HepG2 (cell line): ENCODE measurements around the gene TRIO. TPM values are rescaled to one million over a fixed set of nuclear protein-coding genes. Genes with fewer than 3 reads are reported as not detected.

Source experiments
- ATAC-seq: fragments of 200-7000 bp; cut with Tn5 transposase; 3 replicates; pipeline ENCODE4 v1.9.1; 2020; ENCODE audit warnings: mild to moderate bottlenecking, moderate library complexity
- BruUV-seq: library from RNA; stranded (reverse); fragments of 400-500 nt; replicated peaks from 2 replicates; lab custom pipeline; 2021; lab: Mats Ljungman, UMichigan
- CTCF ChIA-PET: fragments of 300-600 bp; formaldehyde crosslinking; extraction: SDS; loops from one replicate; lab custom pipeline; 2021; ENCODE audit warnings: low total read pairs, inconsistent platforms, low intra/inter-chr PET ratio; lab: Yijun Ruan, JAX
- POLR2A ChIA-PET: fragments of 350-600 bp; sonication (Branson Sonifier 250); formaldehyde crosslinking; loops from one replicate; lab custom pipeline; 2020; ENCODE audit warnings: antibody characterized with exemption, inconsistent platforms; lab: Yijun Ruan, JAX
- DNase-seq: peaks from one replicate; pipeline ENCODE4 v3.0.0-alpha.2; 2015; ENCODE audit warnings: low spot score
- FAIRE-seq: peaks from 3 replicates; lab custom pipeline; 2011; peaks lifted over from hg19 to GRCh38; lab: Jason Lieb, UNC
- H2AFZ ChIP-seq: one replicate; pipeline ENCODE4 v1.6.1; 2011; ENCODE audit warnings: low read length, inconsistent platforms
- H3K27ac ChIP-seq: fragments of 300-600 bp; 3 replicates; pipeline ENCODE4 v1.8.0; 2011; ENCODE audit warnings: mixed run types, mild to moderate bottlenecking, mixed read lengths, low read length, inconsistent platforms; ENCODE audit not compliant: insufficient read depth; ENCODE audit errors: extremely low read length
- H3K27me3 ChIP-seq, 2 experiments: fragments of 200-600 bp in 1 of 2; 2 replicates in 1 of 2; 3 replicates in 1 of 2; pipeline versions ENCODE4 v1.6.0 to v1.8.0; 2011; ENCODE audit warnings: low read length in 2 of 2, mild to moderate bottlenecking in 2 of 2, moderate library complexity in 2 of 2, inconsistent platforms in 1 of 2; ENCODE audit not compliant: insufficient read depth in 2 of 2, control insufficient read depth in 1 of 2
- H3K36me3 ChIP-seq, 2 experiments: fragments of 200-600 bp in 1 of 2; replicated peaks in 1 of 2; 2 replicates in 1 of 2; 3 replicates in 1 of 2; pipeline versions ENCODE4 v1.5.1 to v1.8.0; 2011; ENCODE audit warnings: low read length in 2 of 2, inconsistent platforms in 1 of 2; ENCODE audit not compliant: insufficient read depth in 2 of 2, control insufficient read depth in 1 of 2
- H3K4me1 ChIP-seq: 2 replicates; pipeline ENCODE4 v1.5.1; 2012; ENCODE audit warnings: low read length, inconsistent platforms; ENCODE audit not compliant: insufficient read depth
- H3K4me2 ChIP-seq: 2 replicates; pipeline ENCODE4 v1.6.0; 2011; ENCODE audit warnings: low read depth, low read length, inconsistent platforms
- H3K4me3 ChIP-seq, 3 experiments: fragments of 200-600 bp in 1 of 3; sonication (generic), shearing (Covaris generic) in 1 of 3; replicated peaks in 1 of 3; 2 replicates each; pipeline ENCODE4 v1.5.1; 2011 to 2016; ENCODE audit warnings: low read length in 3 of 3, inconsistent platforms in 2 of 3, low read depth in 2 of 3, mild to moderate bottlenecking in 2 of 3, control low read depth in 1 of 3, mixed read lengths in 1 of 3; ENCODE audit not compliant: insufficient read depth in 1 of 3
- H3K79me2 ChIP-seq: one replicate; pipeline ENCODE4 v1.6.1; 2011; ENCODE audit warnings: low read length, inconsistent platforms; ENCODE audit not compliant: insufficient read depth
- H3K9ac ChIP-seq: 2 replicates; pipeline ENCODE4 v1.6.0; 2011; ENCODE audit warnings: mild to moderate bottlenecking, low read depth, low read length, inconsistent platforms; ENCODE audit not compliant: insufficient read depth
- H3K9me3 ChIP-seq: 2 replicates; pipeline ENCODE4 v1.5.1; 2012; ENCODE audit warnings: mild to moderate bottlenecking, low read length
- H4K20me1 ChIP-seq: 2 replicates; pipeline ENCODE4 v1.6.0; 2011; ENCODE audit warnings: inconsistent platforms, mild to moderate bottlenecking, low read length, moderate library complexity; ENCODE audit not compliant: insufficient read depth
- CREM ChIP-seq, 2 experiments: sonication (generic) in 1 of 2; formaldehyde crosslinking in 1 of 2; IDR thresholded peaks; 2 replicates each; pipeline versions ENCODE4 v1.4.0 to v1.6.1; 2016 to 2020; ENCODE audit warnings: antibody characterized with exemption in 1 of 2, mild to moderate bottlenecking in 1 of 2, missing genetic modification reagents in 1 of 2
- ETV5 ChIP-seq: IDR thresholded peaks from 2 replicates; pipeline ENCODE4 v1.6.1; 2018; ENCODE audit warnings: missing biosample characterization, missing genetic modification reagents, inconsistent platforms, borderline replicate concordance
- FOXO1 ChIP-seq: sonication (generic); formaldehyde crosslinking; IDR thresholded peaks from 2 replicates; pipeline ENCODE4 v1.4.0; 2020; ENCODE audit warnings: missing genetic modification reagents
- FOXP1 ChIP-seq, 2 experiments: fragments of 450-650 bp in 1 of 2; IDR thresholded peaks; 2 replicates each; pipeline ENCODE4 v1.6.1; 2017 to 2018; ENCODE audit warnings: antibody characterized with exemption in 1 of 2
- GTF3A ChIP-seq: sonication (generic); formaldehyde crosslinking; conservative IDR thresholded peaks from 2 replicates; pipeline ENCODE4 v1.4.0; 2020; ENCODE audit warnings: mild to moderate bottlenecking, missing genetic modification reagents
- NCOR1 ChIP-seq: fragments of 200-600 bp; sonication (generic); IDR thresholded peaks from 2 replicates; pipeline ENCODE4 v1.7.0; 2017; ENCODE audit warnings: antibody characterized with exemption, low read length, borderline replicate concordance
- RAD51 ChIP-seq: fragments of 450-650 bp; IDR thresholded peaks from 2 replicates; pipeline ENCODE4 v1.6.1; 2016; ENCODE audit warnings: borderline replicate concordance
- ZBTB38 ChIP-seq: sonication (generic); formaldehyde crosslinking; IDR thresholded peaks from 2 replicates; pipeline ENCODE4 v1.5.1; 2020; ENCODE audit warnings: mild to moderate bottlenecking, missing genetic modification reagents
- ZFP82 ChIP-seq: sonication (generic); formaldehyde crosslinking; IDR thresholded peaks from 2 replicates; pipeline ENCODE4 v1.5.1; 2020; ENCODE audit warnings: mild to moderate bottlenecking, missing genetic modification reagents, borderline replicate concordance
- ZMYM3 ChIP-seq: sonication (generic); formaldehyde crosslinking; IDR thresholded peaks from 2 replicates; pipeline ENCODE4 v1.5.1; 2020; ENCODE audit warnings: mild to moderate bottlenecking, missing genetic modification reagents
- ZNF331 ChIP-seq: sonication (generic); formaldehyde crosslinking; IDR thresholded peaks from 2 replicates; pipeline ENCODE4 v1.4.0; 2020; ENCODE audit warnings: missing genetic modification reagents
- ZNF552 ChIP-seq: sonication (generic); formaldehyde crosslinking; IDR thresholded peaks from 2 replicates; pipeline ENCODE4 v1.9.0; 2022; ENCODE audit warnings: missing genetic modification reagents, mild to moderate bottlenecking, borderline replicate concordance
- ZSCAN12 ChIP-seq: sonication (generic); formaldehyde crosslinking; IDR thresholded peaks from 2 replicates; pipeline ENCODE4 v1.9.0; 2021; ENCODE audit warnings: mild to moderate bottlenecking, missing genetic modification reagents
- WGBS: methylation state at CpG from one replicate; pipeline ENCODE4 v1.1.6; 2017; ENCODE audit warnings: low lambda C conversion rate; 5-methylcytosine and 5-hydroxymethylcytosine counted together
- in situ Hi-C: cut with HindIII; loops from 2 replicates; pipeline ENCODE4 v1.10.0; 2017; ENCODE audit warnings: low pct_unique_long_range_greater_than_20kb; ENCODE audit not compliant: extremely low pct_ligation_motif_present
- intact Hi-C: fragments of 100-400 bp; cut with micrococcal nuclease; formaldehyde crosslinking; loops from one replicate; pipeline ENCODE4 v1.10.0; 2022; ENCODE audit not compliant: unreplicated experiment
- polyA plus RNA-seq, 8 experiments: library from polyadenylated mRNA; depleted of rRNA in 3 of 8; stranded (reverse) in 7 of 8; unstranded in 1 of 8; fragments of >200 nt; fragmentation: Illumina TruSeq in 4 of 8; extraction: Trizol in 4 of 8; gene quantifications; 2 replicates each; pipeline versions ENCODE4 v1.2.1 to v1.2.3, GENCODE V29; 2011 to 2016; ENCODE audit warnings: low read depth in 4 of 8, missing spikeins in 1 of 8, mixed read lengths in 1 of 8; ENCODE audit not compliant: insufficient read depth in 1 of 8
- total RNA-seq, 5 experiments: library from RNA; depleted of rRNA; stranded (reverse); fragments of >200 nt; fragmentation: Illumina TruSeq; extraction: Trizol; gene quantifications; 2 replicates each; pipeline ENCODE4 v1.2.3, GENCODE V29; 2016; ENCODE audit warnings: low read depth in 1 of 5
- TF ChIP-seq, protein P1 (sequence below): sonication (generic); formaldehyde crosslinking; IDR thresholded peaks from 2 replicates; pipeline ENCODE4 v1.8.0; 2022; ENCODE audit warnings: mild to moderate bottlenecking, missing genetic modification reagents, moderate library complexity
- TF ChIP-seq, protein P2 (sequence below), 2 experiments: sonication (generic) in 1 of 2; formaldehyde crosslinking in 1 of 2; IDR thresholded peaks; 2 replicates each; pipeline versions ENCODE4 v1.4.0 to v1.6.1; 2018 to 2020; ENCODE audit warnings: missing genetic modification reagents in 2 of 2, borderline replicate concordance in 1 of 2, low read depth in 1 of 2, mild to moderate bottlenecking in 1 of 2, missing biosample characterization in 1 of 2

TRIO gene
- total and polyA plus RNA-seq, 2 of the 13 experiments (the other 11 are each of a cell fraction or from before 2014, with no cell fraction given), result 45.2 to 45.9 TPM

DNA sequence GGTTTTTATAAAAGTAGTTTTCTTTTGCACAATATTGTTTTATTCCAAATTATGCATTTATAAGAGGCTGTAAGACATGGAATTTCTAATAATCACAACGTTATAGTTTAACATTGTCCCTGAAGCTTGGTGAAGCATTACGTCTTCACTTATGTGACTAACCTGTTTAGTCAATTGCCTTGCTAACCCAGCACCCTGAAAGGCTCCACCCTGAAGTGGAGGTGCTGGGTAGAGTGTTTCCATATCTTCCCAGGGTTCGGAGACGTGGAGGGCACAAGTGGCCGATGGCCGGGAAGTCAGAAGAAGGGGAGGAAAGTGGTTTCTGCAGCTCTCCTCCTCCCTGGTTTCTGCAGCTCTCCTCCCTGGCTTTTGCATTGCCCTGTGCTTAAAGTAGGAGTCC, 83.4 kb downstream of the TRIO start:
- DNase-seq (no peak), ATAC-seq (no peak), FAIRE-seq (no peak)
- TF ChIP-seq GTF3A (CRISPR knock-in tag) (no peak), ZBTB38 (no peak), ZFP82 (CRISPR knock-in tag) (no peak), ZSCAN12 (CRISPR knock-in tag) (no peak), NCOR1 (no peak), RAD51 (no peak), CREM (IDR thresholded peaks at IDR 0.05) (no peak), CREM (CRISPR knock-in tag; IDR thresholded peaks at IDR 0.05) (no peak), ZNF331 (no peak), FOXP1 (IDR thresholded peaks at IDR 0.05) (no peak), FOXP1 (CRISPR knock-in tag; IDR thresholded peaks at IDR 0.05) (no peak), ZMYM3 (CRISPR knock-in tag) (no peak), ZNF552 (CRISPR knock-in tag) (no peak), ETV5 (CRISPR knock-in tag) (no peak), FOXO1 (CRISPR knock-in tag) (no peak)
- TF ChIP-seq, protein P1, sequence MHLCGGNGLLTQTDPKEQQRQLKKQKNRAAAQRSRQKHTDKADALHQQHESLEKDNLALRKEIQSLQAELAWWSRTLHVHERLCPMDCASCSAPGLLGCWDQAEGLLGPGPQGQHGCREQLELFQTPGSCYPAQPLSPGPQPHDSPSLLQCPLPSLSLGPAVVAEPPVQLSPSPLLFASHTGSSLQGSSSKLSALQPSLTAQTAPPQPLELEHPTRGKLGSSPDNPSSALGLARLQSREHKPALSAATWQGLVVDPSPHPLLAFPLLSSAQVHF (CRISPR knock-in tag), result no peak
- TF ChIP-seq, protein P2, sequence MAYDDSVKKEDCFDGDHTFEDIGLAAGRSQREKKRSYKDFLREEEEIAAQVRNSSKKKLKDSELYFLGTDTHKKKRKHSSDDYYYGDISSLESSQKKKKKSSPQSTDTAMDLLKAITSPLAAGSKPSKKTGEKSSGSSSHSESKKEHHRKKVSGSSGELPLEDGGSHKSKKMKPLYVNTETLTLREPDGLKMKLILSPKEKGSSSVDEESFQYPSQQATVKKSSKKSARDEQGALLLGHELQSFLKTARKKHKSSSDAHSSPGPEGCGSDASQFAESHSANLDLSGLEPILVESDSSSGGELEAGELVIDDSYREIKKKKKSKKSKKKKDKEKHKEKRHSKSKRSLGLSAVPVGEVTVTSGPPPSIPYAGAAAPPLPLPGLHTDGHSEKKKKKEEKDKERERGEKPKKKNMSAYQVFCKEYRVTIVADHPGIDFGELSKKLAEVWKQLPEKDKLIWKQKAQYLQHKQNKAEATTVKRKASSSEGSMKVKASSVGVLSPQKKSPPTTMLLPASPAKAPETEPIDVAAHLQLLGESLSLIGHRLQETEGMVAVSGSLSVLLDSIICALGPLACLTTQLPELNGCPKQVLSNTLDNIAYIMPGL (CRISPR knock-in tag; IDR thresholded peaks at IDR 0.05; ENCODE audit: borderline replicate concordance in 1 of 2, low read depth in 1 of 2), result no peak
- H3K4me3 ChIP-seq, result no peak overlapping the region
- no peak overlapping the region for H3K4me2 ChIP-seq
- BruUV-seq, result no TSS peak
- POLR2A ChIA-PET, result no interaction called here
- H3K4me1 ChIP-seq, result peaks cover 29% of the 10 kb centered on the region
- no peaks in the 10 kb centered on the region for H3K27me3 ChIP-seq
- intact Hi-C loops (no loop called here), in situ Hi-C loops (no loop called here)
- H3K79me2 ChIP-seq, result peaks cover 91% of the 10 kb centered on the region
- 97% methylated on average over 6 of the region's 6 CpGs for WGBS
- no peaks in the 10 kb centered on the region for H3K9me3 ChIP-seq
- H3K36me3 ChIP-seq, result peaks cover 1 to 3% of the 10 kb centered on the region in 2 experiments; a peak in 1 of 5 replicates
- H3K27ac ChIP-seq, result no peak overlapping the region
- no peak overlapping the region for H2AFZ ChIP-seq
- peaks cover 9% of the 10 kb centered on the region; the same call in 1 of the 2 replicates for H4K20me1 ChIP-seq
- no peak overlapping the region for H3K9ac ChIP-seq
- CTCF ChIA-PET, result no interaction called here
